ENCODE data around the gene DTX3. TPM values are rescaled to one million over a fixed set of nuclear protein-coding genes. Genes with fewer than 3 reads are reported as not detected.
"Not testable (repeated sequence)": the region's sequence is repeated elsewhere in the genome, so short reads cannot be mapped to it uniquely, and the experiment has no call there.

Gene DTX3
- total RNA-seq, 1 experiment from 2014 or later, result 61.7 TPM

DNA sequence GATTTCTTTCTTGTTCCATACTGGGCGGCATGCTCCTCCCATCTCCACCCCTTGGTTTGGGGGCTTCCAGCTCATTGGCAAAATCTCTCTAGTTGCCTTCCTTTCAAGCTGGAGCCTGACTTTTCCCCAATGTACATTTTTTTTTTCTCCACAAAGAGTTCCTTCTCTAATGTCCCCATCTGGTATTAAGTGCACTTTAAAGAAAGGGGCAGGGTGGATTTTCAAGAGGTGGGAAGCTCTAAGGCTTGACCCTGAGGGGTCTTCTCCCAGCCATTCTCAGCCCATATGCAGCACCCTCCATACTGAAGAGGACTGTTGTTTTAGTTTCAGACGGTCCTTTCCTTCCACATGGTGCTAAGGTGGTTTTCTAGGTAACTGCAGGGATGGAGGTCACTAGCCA is 19.5 kb upstream of the DTX3 start:
- ChIA-PET POLR2A (ENCODE audit: low non-redundant PET) (interaction anchor here (0.5 kb wide), 1 partner anchor 17 kb away, joined by 6 read pairs; no protein-coding TSS in a partner anchor), CTCF (interaction anchor here (0.6 to 1.2 kb wide), 4 partner anchors 17 to 1077 kb away, joined by 3 to 4 read pairs (median 4); no protein-coding TSS in a partner anchor)
- TF ChIP-seq EZH2 (IDR thresholded peaks at IDR 0.05; ENCODE audit: borderline replicate concordance, low read depth, low read length, poor library complexity, severe bottlenecking), result no peak
- TF ChIP-seq, protein P1, sequence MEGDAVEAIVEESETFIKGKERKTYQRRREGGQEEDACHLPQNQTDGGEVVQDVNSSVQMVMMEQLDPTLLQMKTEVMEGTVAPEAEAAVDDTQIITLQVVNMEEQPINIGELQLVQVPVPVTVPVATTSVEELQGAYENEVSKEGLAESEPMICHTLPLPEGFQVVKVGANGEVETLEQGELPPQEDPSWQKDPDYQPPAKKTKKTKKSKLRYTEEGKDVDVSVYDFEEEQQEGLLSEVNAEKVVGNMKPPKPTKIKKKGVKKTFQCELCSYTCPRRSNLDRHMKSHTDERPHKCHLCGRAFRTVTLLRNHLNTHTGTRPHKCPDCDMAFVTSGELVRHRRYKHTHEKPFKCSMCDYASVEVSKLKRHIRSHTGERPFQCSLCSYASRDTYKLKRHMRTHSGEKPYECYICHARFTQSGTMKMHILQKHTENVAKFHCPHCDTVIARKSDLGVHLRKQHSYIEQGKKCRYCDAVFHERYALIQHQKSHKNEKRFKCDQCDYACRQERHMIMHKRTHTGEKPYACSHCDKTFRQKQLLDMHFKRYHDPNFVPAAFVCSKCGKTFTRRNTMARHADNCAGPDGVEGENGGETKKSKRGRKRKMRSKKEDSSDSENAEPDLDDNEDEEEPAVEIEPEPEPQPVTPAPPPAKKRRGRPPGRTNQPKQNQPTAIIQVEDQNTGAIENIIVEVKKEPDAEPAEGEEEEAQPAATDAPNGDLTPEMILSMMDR (conservative IDR thresholded peaks at IDR 0.05; ENCODE audit: low read depth, low read length), result no peak
- no peak overlapping the region for H3K4me3 ChIP-seq (ENCODE audit: low read depth, low read length, poor library complexity, severe bottlenecking)
- H3K27ac ChIP-seq (ENCODE audit: low read depth, low read length, poor library complexity, severe bottlenecking), result no peak overlapping the region
- DNase-seq (ENCODE audit: low spot score), result no peak
- H3K27me3 ChIP-seq (replicated peaks; ENCODE audit: insufficient read depth, low read depth, low read length, poor library complexity), result peaks cover 4% of the 10 kb centered on the region
- no peaks in the 10 kb centered on the region for H3K4me1 ChIP-seq (ENCODE audit: insufficient read depth, low read length, poor library complexity, severe bottlenecking)
- H3K36me3 ChIP-seq (ENCODE audit: insufficient read depth, low read length, poor library complexity, severe bottlenecking), result no peaks in the 10 kb centered on the region
- H3K9me3 ChIP-seq (ENCODE audit: low read depth, low read length, poor library complexity, severe bottlenecking), result no peaks in the 10 kb centered on the region
- intact Hi-C loops (cut with micrococcal nuclease; ENCODE audit: unreplicated experiment), result no loop called here
- no TSS peak for BruUV-seq (replicated peaks)

- H3K9me3 ChIP-seq (ENCODE audit: low read depth, low read length, poor library complexity, severe bottlenecking), result no peaks in the 10 kb centered on the region
- no peak for DNase-seq (ENCODE audit: low spot score)
- BruUV-seq (replicated peaks), result no TSS peak
- intact Hi-C loops (cut with micrococcal nuclease; ENCODE audit: unreplicated experiment), result no loop called here
- H3K4me3 ChIP-seq (ENCODE audit: low read depth, low read length, poor library complexity, severe bottlenecking), result no peak overlapping the region
- H3K27ac ChIP-seq (ENCODE audit: low read depth, low read length, poor library complexity, severe bottlenecking), result no peak overlapping the region
- TF ChIP-seq, protein P1 (conservative IDR thresholded peaks at IDR 0.05; ENCODE audit: low read depth, low read length), result no peak
- TF ChIP-seq EZH2 (IDR thresholded peaks at IDR 0.05; ENCODE audit: borderline replicate concordance, low read depth, low read length, poor library complexity, severe bottlenecking), result no peak
- peaks cover 4% of the 10 kb centered on the region for H3K27me3 ChIP-seq (replicated peaks; ENCODE audit: insufficient read depth, low read depth, low read length, poor library complexity)
- no peaks in the 10 kb centered on the region for H3K36me3 ChIP-seq (ENCODE audit: insufficient read depth, low read length, poor library complexity, severe bottlenecking)
- ChIA-PET POLR2A (ENCODE audit: low non-redundant PET) (no interaction called here), CTCF (interaction anchor here (0.6 kb wide), 1 partner anchor 37 kb away, joined by 9 read pairs; no protein-coding TSS in a partner anchor)
- H3K4me1 ChIP-seq (ENCODE audit: insufficient read depth, low read length, poor library complexity, severe bottlenecking), result peaks cover 4% of the 10 kb centered on the region
Measured at GRCh38 chr12:57586128-57586527, 18.5 kb upstream of the DTX3 start.

- Histone ChIP-seq H3K4me3 (ENCODE audit: low read depth, low read length, poor library complexity, severe bottlenecking) (no peak overlapping the region), H3K9me3 (ENCODE audit: low read depth, low read length, poor library complexity, severe bottlenecking) (no peaks in the 10 kb centered on the region), H3K4me1 (ENCODE audit: insufficient read depth, low read length, poor library complexity, severe bottlenecking) (peaks cover 5% of the 10 kb centered on the region), H3K27ac (ENCODE audit: low read depth, low read length, poor library complexity, severe bottlenecking) (no peak overlapping the region), H3K36me3 (ENCODE audit: insufficient read depth, low read length, poor library complexity, severe bottlenecking) (no peaks in the 10 kb centered on the region), H3K27me3 (replicated peaks; ENCODE audit: insufficient read depth, low read depth, low read length, poor library complexity) (peaks cover 4% of the 10 kb centered on the region)
- intact Hi-C loops (cut with micrococcal nuclease; ENCODE audit: unreplicated experiment), result no loop called here
- TF ChIP-seq EZH2 (IDR thresholded peaks at IDR 0.05; ENCODE audit: borderline replicate concordance, low read depth, low read length, poor library complexity, severe bottlenecking), result no peak
- TF ChIP-seq, protein P1 (conservative IDR thresholded peaks at IDR 0.05; ENCODE audit: low read depth, low read length), result no peak
- CTCF ChIA-PET, result no interaction called here
- POLR2A ChIA-PET (ENCODE audit: low non-redundant PET), result no interaction called here
- BruUV-seq (replicated peaks), result no TSS peak
- no peak for DNase-seq (ENCODE audit: low spot score)
Measured at GRCh38 chr12:57586832-57587429, 17.7 kb upstream of the DTX3 start.

DNA sequence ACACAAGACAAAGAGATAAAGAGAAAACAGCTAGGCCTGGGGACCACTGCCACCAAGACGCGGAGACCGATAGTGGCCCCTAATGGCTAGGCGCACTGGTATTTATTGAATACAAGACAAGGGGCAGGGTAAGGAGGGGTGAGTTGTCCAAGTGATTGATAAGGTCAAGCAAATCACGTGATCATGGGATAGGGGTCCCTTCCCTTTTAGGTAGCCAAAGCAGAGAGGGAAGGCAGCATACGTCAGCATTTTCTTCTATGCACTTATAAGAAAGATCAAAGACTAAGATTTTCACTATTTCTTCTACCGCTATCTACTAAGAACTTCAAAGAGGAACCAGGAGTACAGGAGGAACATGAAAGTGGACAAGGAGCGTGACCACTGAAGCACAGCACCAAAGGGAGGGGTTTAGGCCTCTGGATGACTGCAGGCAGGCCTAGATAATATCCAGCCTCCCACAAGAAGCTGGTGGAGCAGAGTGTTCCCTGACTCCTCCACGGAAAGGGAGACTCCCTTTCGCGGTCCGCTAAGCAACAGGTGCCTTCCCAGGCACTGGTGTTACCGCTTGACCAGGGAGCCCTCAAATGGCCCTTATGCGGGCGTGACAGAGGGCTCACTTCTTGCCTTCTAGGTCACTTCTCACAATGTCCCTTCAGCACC is 15.5 kb upstream of the DTX3 start:
- H3K36me3 ChIP-seq (ENCODE audit: insufficient read depth, low read length, poor library complexity, severe bottlenecking); H3K9me3 ChIP-seq (ENCODE audit: low read depth, low read length, poor library complexity, severe bottlenecking); BruUV-seq (replicated peaks); DNase-seq (ENCODE audit: low spot score); H3K4me3 ChIP-seq (ENCODE audit: low read depth, low read length, poor library complexity, severe bottlenecking); intact Hi-C loops (cut with micrococcal nuclease; ENCODE audit: unreplicated experiment); POLR2A ChIA-PET (ENCODE audit: low non-redundant PET); H3K27ac ChIP-seq (ENCODE audit: low read depth, low read length, poor library complexity, severe bottlenecking); CTCF ChIA-PET; H3K27me3 ChIP-seq (replicated peaks; ENCODE audit: insufficient read depth, low read depth, low read length, poor library complexity); H3K4me1 ChIP-seq (ENCODE audit: insufficient read depth, low read length, poor library complexity, severe bottlenecking): not testable (repeated sequence)
